Endometrial microvascular endothelial cells (primary cell): Measurements from ENCODE around the gene KIAA1671. TPM values are rescaled to one million over a fixed set of nuclear protein-coding genes. Genes with fewer than 3 reads are reported as not detected.
"Not testable (repeated sequence)": the region's sequence is repeated elsewhere in the genome, so short reads cannot be mapped to it uniquely, and the experiment has no call there.

Experiments
- in situ Hi-C: cut with HindIII; loops from 2 replicates; pipeline ENCODE4 v1.10.0; 2017; ENCODE audit warnings: low sequenced_read_pairs, low pct_unique_long_range_greater_than_20kb; ENCODE audit errors: inconsistent ontology term
- total RNA-seq: library from RNA; depleted of rRNA; stranded (reverse); fragments of >200 nt; gene quantifications from one replicate; pipeline ENCODE4 v1.2.3, GENCODE V29; 2015; ENCODE audit errors: inconsistent ontology term

Gene KIAA1671
- total RNA-seq: 17.8 TPM

- in situ Hi-C loops: loop anchor here (10.0 kb wide), 1 partner anchor 73 kb away; no protein-coding TSS in a partner anchor
Observed at GRCh38 chr22:24951942-24952836, at the start of gene KIAA1671. Gene KIAA1671 (plus strand): TSS chr22:24952716. CDS start chr22:25028000, 75,284 bp downstream.

- in situ Hi-C loops: no loop called here
Observed at GRCh38 chr22:24905909-24906308, 46.6 kb upstream of the KIAA1671 start.

- in situ Hi-C loops: not testable (repeated sequence)
Observed at GRCh38 chr22:24907101-24907500, 45.4 kb upstream of the KIAA1671 start.

GRCh38 chr22:24920029-24920428 lies 32.5 kb upstream of the KIAA1671 start:
- in situ Hi-C loops: no loop called here

- in situ Hi-C loops: no loop called here
Observed at GRCh38 chr22:24925586-24926427, 26.7 kb upstream of the KIAA1671 start.

GRCh38 chr22:24926428-24926725 lies 26.1 kb upstream of the KIAA1671 start:
- in situ Hi-C loops: no loop called here

GRCh38 chr22:24926849-24927579 lies 25.5 kb upstream of the KIAA1671 start:
- in situ Hi-C loops: no loop called here

GRCh38 chr22:24928322-24928721 lies 24.2 kb upstream of the KIAA1671 start:
- in situ Hi-C loops: no loop called here

GRCh38 chr22:24930678-24931077 lies 21.8 kb upstream of the KIAA1671 start:
- in situ Hi-C loops: no loop called here

- in situ Hi-C loops: no loop called here
Observed at GRCh38 chr22:24935771-24936483, 16.6 kb upstream of the KIAA1671 start.

- in situ Hi-C loops: no loop called here
Observed at GRCh38 chr22:24937114-24937513, 15.4 kb upstream of the KIAA1671 start.

- in situ Hi-C loops: no loop called here
Observed at GRCh38 chr22:24938741-24939341, 13.7 kb upstream of the KIAA1671 start.

- in situ Hi-C loops: no loop called here
Observed at GRCh38 chr22:24942301-24942700, 10.2 kb upstream of the KIAA1671 start.

- in situ Hi-C loops: no loop called here
Observed at GRCh38 chr22:24944217-24944937, 8.1 kb upstream of the KIAA1671 start.

GRCh38 chr22:24945430-24945829 lies 7.1 kb upstream of the KIAA1671 start:
- in situ Hi-C loops: no loop called here

- in situ Hi-C loops: no loop called here
Observed at GRCh38 chr22:24947383-24947782, 5.1 kb upstream of the KIAA1671 start.

- in situ Hi-C loops: no loop called here
Observed at GRCh38 chr22:24947881-24948280, 4.6 kb upstream of the KIAA1671 start.
